ENCODE measurements around the gene MACROD2.

MACROD2 gene

DNA sequence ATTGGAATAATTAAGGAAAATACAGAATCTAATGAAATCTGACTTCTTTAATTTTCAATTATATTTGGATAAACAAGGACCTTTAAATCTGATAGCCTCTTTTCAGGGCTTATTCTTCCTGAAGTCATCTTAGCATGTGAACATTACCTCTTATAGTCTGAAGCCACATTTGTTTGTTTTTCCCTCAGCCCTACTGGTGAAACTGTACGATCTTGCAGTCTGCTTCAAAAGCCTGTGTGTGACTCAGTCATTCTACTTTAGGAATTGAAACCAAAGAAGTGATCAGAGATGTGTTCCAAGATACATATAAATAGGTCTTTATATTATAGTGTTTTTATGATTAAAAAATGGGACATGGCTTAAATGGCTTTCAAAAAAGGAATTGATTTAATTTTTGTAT, 67.5 kb downstream of the MACROD2 start:
- DNase-seq (ENCODE audit: low read depth) = no peak

DNA sequence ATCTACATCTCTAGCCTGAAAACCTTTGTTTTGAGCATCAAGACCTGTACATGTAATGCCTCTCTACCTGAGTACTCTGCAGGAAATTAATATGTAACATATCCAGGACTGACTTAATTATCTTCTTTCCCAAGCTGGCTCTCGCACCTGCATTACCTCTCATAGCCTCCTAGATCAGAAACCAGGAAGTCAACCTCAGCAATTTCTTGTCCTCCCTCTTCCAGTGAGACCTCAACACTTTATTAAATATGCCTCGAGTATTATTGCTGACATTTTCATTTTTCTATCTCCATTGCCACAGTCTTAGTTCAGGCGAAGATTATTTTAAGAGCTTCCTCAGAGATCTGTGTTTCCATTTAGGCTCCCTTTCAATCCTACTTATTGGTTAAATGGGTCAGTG, 69.0 kb downstream of the MACROD2 start:
- no peak for DNase-seq (ENCODE audit: low read depth)

DNA sequence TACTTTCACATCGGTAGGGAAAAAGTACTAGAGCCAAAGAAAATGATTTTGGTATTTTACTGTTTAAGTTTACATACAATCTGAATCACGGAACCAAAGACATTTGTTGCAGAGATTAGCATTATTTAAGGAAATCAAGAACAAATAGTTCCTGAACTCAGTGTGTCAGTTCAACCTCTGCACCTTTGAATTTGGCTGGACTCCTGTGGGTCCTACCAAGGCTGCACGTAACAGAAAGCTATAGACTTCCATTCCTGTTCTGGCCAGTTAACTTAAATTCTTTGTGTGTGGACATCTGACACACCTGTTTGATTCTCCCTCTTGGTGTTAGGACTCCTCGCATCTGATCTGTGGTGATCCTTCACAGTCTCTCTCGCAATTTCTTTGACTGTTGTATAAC, 69.6 kb downstream of the MACROD2 start:
- DNase-seq (ENCODE audit: low read depth) = no peak

DNA sequence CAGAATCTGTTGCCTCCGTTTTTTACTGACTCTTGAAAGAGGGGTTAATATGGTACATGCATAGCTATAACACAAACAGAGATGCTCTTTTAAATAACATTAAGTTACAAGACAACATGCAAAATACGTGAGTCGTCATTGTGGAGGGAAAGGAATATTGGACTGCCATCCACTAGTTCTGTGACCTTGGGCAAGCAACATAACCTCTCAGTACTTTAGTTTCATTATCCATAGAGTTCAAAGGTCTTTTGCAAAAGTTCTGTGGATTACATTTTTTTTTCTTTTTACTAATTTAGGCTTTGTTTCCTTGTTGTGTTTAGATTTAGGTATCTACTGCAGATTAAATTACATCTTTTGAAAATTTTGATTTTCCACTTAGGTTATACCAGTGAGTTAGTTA, 70.5 kb downstream of the MACROD2 start:
- no peak for DNase-seq (ENCODE audit: low read depth)

DNA sequence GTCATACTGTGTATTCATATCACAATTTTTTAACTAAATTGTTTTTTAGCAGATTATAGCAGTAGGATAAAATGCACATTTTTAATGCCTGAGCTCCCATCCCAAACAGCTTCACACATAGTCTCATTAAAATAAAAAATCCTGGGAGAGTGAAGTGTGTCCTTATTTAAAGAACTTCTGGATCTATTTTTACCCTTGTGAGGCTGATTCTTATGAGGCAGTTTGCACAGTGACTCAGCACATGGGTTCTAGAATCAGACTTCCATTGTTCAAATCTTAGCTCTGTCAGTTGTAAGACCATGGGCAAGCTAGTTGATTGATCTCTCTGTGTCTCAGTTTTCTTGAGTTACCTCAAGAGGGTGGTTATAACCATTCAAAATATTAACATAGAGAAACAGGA, 72.3 kb downstream of the MACROD2 start:
- DNase-seq (ENCODE audit: low read depth) = no peak

DNA sequence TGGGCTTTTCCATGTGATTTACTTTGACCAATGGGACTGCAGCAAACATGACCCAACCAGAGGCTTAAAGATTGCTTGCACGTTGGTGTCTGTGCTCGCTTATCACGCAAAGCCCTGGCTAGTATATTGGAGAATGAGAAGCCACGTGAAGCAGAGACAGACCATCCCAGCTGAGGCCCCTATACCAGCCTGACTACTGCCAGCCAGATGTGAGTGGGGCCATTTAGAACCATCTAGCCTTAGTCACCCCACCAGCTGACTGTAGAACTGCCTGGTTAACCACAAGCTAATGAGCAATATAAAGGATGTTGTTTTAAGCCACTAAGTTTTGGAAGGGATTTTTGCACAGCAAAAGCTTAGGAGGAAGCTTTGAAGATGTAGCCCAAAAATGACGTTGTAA, 74.5 kb downstream of the MACROD2 start:
- DNase-seq (ENCODE audit: low read depth) = no peak

DNA sequence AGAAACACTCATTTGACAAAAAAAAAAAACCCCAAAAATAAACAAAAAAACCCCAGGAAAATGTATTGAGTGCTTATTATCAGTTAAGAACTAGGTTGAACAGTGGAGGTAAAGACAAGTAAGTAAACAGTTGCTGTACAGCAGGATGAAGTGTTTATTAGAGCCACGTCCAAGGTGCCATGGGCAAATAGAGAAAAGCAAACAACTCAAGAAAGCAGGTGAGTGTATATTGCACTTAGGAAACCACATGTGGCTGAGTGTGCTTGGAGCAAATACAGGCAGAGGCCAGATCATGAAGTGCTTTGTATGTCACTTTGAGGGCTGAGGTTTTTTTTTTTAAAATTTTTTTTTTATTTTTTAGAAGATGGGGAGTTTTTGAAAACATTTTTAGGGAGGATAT, 98.3 kb downstream of the MACROD2 start:
- no peak for DNase-seq (ENCODE audit: low read depth)

DNA sequence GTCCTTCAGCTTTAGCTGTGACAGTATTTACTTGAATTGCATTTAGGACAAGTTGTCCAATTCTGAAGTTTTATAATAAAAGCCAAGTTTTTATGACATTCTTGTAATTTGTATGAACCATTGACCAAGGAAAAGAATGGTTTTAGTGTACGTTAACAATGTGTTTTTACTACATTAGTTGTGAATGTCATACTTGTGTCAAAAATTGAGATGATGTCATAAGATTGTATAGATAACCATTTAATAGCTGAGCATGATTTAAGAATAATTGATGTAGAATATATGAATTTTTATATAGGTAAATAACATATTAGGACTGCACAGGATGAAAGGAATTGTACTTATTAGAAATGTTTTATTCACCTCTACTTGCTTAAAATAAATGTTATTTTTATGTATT, 102.9 kb downstream of the MACROD2 start:
- no peak for DNase-seq (ENCODE audit: low read depth)

DNA sequence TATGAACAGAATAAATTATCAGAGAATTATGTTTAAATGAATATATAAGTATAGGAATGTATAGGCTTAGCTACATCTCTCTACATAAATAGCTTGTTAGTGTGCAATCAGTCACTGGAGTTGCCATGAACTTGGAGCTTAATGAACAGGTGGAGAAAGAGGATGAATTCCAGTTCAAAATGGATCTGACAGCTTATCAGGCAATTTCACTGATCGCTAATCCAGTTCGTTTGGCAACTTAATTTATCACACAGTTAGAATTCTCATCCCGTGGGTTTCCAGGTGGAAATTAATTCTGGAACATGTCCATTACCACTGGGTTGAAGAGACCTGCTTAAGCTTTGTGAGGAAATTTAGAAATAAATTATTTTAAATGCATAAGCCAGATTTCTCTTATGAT, 118.1 kb downstream of the MACROD2 start:
- no peak for DNase-seq (ENCODE audit: low read depth)

DNA sequence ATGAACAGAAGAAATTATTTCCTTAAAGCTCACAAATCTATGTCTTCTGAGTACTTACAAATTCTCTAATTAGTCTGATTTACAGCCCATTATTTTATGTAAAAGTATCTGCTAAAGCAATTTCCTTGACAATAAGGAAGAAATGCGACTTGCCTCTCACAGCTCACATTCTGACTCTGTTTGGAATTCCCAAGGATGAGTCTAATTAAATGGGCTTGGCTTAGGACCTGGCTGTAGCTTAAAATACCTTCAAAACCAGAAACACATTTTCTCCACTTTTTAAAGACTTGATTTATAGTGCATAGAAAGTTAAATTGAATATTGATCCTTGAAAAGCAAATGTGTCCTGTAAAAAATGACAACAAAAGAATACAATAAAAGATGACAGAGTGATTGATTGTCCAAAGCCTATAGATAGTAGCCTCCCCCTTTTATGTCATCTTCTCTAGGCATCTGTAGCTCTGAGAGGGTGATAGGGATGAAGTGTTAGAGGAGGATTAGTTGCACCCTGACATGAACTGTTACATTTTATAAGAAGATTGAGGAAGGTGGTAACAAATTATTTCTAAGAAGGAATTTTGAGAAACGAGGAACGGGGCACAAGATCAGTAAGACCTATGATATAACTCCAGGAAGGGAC, 118.9 kb downstream of the MACROD2 start:
- no peak for DNase-seq (ENCODE audit: low read depth)

DNA sequence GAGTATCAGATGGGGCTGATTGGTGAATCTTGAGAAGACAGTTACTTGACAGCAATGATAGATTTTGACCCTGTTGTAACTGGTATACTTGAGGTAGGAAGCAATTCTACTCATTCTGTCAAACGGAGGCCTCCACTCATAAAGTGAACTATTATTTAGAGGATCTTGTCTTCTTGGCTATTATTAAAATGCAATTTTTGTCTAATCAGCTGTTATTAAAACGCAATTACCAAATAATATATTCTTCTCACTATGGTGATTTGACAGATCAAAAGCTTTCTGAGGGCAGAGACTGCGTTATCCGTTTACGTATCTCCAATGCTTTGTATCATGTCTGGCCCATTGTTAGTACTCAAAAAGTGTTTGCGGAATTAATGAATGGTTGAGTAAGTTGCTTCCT, 120.7 kb downstream of the MACROD2 start:
- no peak for DNase-seq (ENCODE audit: low read depth)

DNA sequence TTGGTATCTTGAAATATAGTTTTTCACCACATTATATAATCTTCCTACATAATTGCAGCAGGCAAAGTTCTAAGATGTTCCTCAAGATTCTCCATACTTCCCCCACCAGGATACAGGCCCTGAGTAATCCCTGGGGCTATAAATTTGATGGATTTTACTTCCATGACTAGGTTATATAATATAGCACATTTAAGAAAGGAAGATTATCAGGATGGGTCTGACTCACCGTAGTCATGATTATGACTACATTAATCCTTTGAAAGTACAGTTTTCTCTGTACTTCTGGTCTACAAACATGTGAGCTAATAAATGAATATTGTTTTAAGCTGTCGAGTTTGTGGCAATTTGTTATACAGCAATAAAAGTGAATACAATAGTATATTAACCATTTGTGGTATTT, 122.5 kb downstream of the MACROD2 start:
- DNase-seq (ENCODE audit: low read depth) = no peak

DNA sequence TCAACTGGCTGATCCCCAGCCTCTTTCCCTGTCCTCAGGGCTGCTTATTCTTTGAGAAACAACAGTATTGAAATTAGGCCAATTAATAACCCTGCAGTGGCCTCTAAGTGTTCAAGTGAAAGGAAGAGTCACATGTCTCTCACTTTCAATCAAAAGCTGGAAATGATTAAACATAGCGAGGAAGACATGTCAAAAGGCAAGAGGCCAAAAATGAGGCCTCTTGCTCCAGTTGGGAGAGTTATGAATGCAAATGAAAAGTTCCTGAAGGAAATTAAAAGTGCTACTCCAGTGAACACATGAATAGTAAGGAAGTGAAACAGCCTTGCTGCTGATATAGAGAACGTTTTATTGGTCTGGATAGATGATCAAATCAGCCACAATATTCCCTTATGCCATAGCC, 131.5 kb downstream of the MACROD2 start:
- no peak for DNase-seq (ENCODE audit: low read depth)

DNA sequence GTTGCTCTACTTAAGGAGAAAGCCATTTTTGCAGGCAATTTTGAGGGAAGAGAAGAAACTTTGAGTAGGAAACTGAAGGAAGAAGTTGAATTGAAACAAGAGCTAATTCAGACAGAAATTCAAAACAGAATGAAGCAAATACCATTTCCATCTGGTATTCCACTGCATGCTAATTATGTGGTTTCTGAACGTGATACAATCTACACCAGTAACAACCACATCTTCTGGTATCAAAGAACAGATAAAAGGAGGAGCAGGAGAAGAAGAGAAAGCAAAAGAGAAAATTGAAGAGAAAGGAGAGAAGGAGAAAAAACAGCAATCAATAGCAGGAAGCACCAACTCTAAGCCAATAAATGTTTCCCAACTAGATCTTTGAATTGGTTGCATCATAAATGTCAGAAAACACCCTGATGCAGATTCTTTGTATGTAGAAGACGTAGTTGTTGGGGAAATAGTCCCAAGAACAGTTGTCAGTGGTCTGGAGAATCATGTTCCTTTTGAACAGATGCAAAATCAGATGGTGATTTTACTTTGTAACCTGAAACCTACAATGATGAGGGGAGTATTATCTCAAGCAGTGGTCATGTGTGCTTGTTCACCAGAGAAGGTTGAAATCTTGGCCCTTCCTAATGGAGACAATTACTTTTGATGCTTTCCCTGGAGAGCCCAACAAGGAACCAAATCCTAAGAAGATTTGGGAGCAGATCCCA, 132.4 kb downstream of the MACROD2 start:
- DNase-seq (ENCODE audit: low read depth) = no peak

DNA sequence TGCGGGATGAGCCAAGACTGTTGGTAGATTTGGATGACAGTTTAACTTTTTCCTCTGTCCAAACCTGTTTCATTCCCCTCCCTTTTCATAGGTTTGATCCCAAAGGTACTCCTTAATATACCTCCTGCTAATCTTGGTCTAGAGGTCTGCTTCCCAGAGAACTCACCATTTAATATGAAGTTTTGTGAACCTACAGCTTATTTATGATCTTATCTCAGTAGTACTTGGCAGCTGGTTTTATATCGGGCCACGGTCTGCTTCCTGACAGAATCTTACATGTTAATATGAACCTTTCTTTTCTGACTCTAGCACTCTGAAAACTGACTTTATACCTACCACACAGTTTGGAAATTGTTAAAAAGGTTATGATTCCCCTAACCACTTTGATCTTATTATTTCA, 138.7 kb downstream of the MACROD2 start:
- DNase-seq (ENCODE audit: low read depth) = no peak

DNA sequence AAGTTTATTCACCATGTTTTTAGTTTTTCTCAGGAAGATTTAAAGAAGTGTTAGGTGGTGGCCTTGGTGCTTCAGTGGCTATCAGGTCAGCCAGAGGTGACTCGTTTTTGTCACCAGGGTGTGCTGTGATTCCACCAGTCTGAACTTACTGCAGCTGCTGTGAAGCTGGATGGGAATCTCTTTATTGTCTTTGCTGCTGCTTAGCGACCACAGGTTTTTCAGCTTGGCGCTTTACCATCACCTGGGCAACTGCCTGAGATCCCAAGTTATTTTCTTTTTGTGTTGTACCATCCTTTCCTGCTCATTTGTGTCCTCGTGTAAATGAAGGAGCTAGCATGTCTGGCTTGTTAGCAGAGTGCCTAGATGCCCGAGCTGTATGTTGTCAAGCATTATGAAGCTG, 146.9 kb downstream of the MACROD2 start:
- no peak for DNase-seq (ENCODE audit: low read depth)

DNA sequence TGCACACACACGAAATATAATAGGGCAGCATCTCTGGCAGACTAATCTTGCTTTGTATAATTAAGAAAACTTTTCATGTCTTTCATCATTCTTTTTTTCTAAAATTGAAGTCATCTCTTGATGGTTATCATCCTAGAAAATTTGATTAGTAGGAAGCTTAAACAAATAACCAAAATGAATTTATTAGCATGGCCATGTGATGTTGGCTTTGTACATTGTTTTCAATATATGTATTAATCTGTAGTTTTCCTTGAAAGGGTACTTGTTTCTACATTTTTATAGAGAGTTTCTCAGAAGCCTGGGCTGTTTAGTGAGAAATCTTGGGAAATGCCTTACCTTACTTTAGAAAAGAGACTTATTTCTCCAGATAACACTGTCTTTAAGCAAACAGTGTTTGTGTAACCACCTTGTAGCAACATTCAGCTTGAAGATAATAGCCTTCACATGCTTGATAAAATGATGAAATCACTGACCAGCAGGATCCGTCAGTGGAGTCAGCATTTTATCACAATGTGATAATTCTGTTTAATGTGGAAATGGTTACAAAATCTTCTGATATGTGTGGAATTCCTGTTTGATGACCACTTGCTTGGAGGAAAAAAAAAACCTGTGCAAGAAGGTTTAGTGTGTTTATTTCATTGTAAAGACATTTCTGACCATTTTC, 147.8 kb downstream of the MACROD2 start:
- no peak for DNase-seq (ENCODE audit: low read depth)

DNA sequence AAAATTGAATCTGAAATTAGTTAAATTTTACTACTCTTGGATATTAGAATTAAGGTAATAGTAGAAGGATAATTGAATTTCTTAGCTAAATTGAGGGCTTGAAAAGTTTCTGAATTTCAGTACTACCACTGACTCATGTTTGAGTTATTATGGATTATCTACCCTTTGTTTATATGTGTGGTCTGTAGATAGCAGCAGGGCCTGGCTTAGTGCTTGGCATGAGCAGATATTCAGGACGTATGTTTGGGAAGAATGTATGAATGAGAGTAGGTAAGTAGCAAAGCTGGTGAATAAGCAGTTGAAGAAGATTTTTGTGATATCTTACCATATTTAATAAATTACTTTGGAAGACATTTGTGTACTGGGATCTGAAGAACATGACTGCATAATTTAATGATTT, 152.7 kb downstream of the MACROD2 start:
- DNase-seq (ENCODE audit: low read depth) = no peak

DNA sequence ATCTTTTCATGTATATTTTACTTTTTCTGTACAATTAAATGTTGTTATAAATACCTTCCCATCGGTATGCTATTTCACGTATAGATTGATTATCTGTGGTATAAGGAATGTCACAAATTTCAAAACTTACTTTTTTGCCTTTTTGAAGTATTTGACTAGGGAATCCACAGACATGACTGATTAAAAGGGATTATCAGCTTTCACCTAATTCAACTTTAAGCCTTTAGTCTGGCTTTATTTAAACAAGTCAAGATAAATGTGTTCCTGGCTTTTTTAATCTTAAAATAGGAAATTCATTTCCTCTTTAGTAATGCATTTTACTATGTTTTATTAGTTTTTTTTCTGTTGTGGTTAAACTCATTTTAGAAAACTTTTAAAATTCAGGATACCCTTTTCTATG, 160.0 kb downstream of the MACROD2 start:
- DNase-seq (ENCODE audit: low read depth) = no peak

DNA sequence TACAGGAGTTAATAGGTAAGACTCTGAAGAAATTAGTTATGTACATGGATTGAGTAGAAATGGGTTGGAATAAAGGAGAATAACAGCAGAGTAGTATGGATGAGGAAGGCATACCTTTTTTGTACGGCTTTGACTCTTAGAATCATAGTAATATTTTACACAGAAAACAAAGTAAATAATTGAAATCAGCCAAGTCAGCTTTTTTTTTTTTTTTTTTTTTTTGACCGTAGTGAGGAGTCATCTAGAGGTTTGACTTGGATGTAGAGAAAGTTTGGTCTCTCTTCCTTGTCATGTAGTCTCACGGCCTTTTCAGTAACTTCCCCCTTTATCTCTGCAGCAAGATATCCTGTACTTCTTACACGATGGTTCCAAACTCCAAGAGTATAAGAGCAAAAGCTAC, 183.2 kb downstream of the MACROD2 start:
- DNase-seq (ENCODE audit: low read depth) = no peak

DNA sequence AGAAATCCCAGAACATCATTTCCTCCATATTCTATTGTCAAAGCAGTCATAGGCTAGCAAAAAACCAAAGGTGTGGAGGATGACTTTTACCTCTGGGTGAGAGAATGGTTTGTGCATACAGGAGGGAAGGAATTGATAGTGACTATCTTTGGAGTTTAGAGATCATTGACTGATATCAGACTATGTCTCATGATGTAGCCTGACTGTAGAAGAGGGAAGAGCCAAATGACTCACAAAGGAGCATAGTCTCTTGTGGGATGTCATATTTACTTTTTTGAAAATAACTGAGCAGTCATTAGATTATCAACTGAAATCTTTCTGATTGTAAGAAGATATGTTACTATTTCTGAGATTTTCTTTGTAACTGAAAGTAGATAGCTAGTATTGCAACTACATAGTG, 183.6 kb downstream of the MACROD2 start:
- DNase-seq (ENCODE audit: low read depth) = no peak

DNA sequence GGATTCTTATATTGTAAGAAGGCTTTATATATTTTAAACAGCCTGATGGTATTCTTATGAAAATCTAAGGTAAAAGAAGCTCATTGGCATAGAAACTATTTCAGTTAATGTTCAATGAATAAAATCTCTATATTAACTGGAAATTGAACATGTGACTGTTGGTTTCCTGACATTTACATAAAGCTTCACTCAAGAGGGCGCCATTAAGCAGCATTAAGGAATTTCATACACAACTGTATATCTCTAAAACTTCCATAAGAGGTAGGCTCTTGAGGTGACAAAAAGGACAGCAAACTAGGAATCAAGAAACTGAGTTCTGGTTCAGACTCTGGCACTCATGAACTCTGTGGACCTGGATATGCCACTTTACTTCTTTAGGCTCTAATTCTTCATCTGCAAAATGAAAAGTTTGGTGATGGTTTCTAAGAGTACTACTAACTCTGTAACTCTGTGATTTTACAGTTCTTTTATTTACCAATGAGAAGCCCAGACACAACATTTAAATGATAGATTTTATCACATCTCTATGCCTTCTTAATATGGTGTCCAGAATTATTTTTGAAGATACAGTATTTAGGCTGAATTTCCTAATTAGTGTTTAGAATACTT, 194.6 kb downstream of the MACROD2 start:
- no peak for DNase-seq (ENCODE audit: low read depth)

DNA sequence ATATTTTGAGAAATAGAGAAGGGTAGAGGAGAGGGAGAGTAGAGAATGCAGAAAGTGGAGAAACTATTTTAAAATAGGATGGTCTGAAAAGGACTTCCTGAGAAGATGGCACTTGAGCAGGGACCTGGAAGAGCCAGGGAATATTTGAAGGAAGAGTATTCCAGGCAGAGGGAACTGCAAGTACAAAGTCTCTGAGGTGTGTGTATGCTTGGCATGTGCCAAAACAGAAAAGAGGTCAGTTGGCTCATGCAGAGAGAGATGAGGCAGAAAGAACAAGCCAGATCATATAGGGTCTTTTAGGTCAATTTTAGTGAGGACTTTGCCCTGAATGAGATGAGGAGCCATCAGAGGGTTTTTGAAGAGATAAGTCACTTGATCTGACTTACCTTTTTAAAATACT, 196.2 kb downstream of the MACROD2 start:
- no peak for DNase-seq (ENCODE audit: low read depth)

All from activated T-helper 1 cell treated with Interleukin-2 at 50 U/mL for 16 hours (primary cell).